SK-N-SH (cell line): ENCODE data around the gene CATSPERD. TPM values are rescaled to one million over a fixed set of nuclear protein-coding genes. Genes with fewer than 3 reads are reported as not detected.

Source experiments
- CTCF ChIA-PET: fragments of 300-600, 350-600 bp; formaldehyde crosslinking; extraction: SDS; loops from one replicate; lab custom pipeline; 2021; lab: Yijun Ruan, JAX
- POLR2A ChIA-PET: fragments of 350-600 bp; sonication (Branson Sonifier 250); formaldehyde crosslinking; extraction: SDS; loops from one replicate; lab custom pipeline; 2020; ENCODE audit warnings: antibody characterized with exemption, inconsistent platforms; lab: Yijun Ruan, JAX
- DNase-seq: peaks from one replicate; pipeline ENCODE4 v3.0.0; 2012
- H2AFZ ChIP-seq: fragments of 200-600 bp; sonication (generic); 2 replicates; pipeline ENCODE4 v1.8.1; 2016; ENCODE audit warnings: antibody characterized with exemption, mild to moderate bottlenecking, low read depth
- H3F3A ChIP-seq: fragments of 200-600 bp; sonication (generic); replicated peaks from 2 replicates; pipeline ENCODE3; 2016; ENCODE audit warnings: antibody characterized with exemption, mild to moderate bottlenecking; ENCODE audit not compliant: insufficient read depth
- H3K27ac ChIP-seq, 2 experiments: fragments of 200-500 bp in 1 of 2; fragments of 200-600 bp in 1 of 2; sonication (Bioruptor generic) in 1 of 2; sonication (generic), shearing (Covaris generic) in 1 of 2; 2 replicates each; pipeline versions ENCODE4 v1.5.1 to v1.6.1; 2014 to 2016; ENCODE audit warnings: low read depth in 2 of 2, inconsistent platforms in 1 of 2, low read length in 1 of 2, mild to moderate bottlenecking in 1 of 2, mixed read lengths in 1 of 2
- H3K27me3 ChIP-seq: fragments of 200-600 bp; sonication (generic), shearing (Covaris generic); 2 replicates; pipeline ENCODE4 v1.6.1; 2016; ENCODE audit warnings: mixed run types; ENCODE audit not compliant: insufficient read depth
- H3K36me3 ChIP-seq, 2 experiments: fragments of 200-500 bp in 1 of 2; fragments of 200-600 bp in 1 of 2; sonication (Bioruptor generic) in 1 of 2; sonication (generic) in 1 of 2; replicated peaks in 1 of 2; 2 replicates each; pipeline versions ENCODE3 to v1.5.1; 2014 to 2016; ENCODE audit warnings: low read length in 1 of 2, mild to moderate bottlenecking in 1 of 2; ENCODE audit not compliant: insufficient read depth in 2 of 2, control insufficient read depth in 1 of 2
- H3K4me1 ChIP-seq, 2 experiments: fragments of 200-500 bp in 1 of 2; fragments of 200-600 bp in 1 of 2; sonication (Bioruptor generic) in 1 of 2; sonication (generic), shearing (Covaris generic) in 1 of 2; 2 replicates each; pipeline versions ENCODE4 v1.5.1 to v1.6.1; 2014 to 2016; ENCODE audit warnings: low read depth in 1 of 2, low read length in 1 of 2, mixed run types in 1 of 2; ENCODE audit not compliant: insufficient read depth in 2 of 2, control insufficient read depth in 1 of 2
- H3K4me2 ChIP-seq: fragments of 200-600 bp; sonication (generic), shearing (Covaris generic); 2 replicates; pipeline ENCODE4 v1.6.1; 2017; ENCODE audit warnings: mixed run types
- H3K4me3 ChIP-seq, 2 experiments: fragments of 200-500 bp in 1 of 2; fragments of 200-600 bp in 1 of 2; sonication (Bioruptor generic) in 1 of 2; sonication (generic), shearing (Covaris generic) in 1 of 2; 2 replicates each; pipeline versions ENCODE4 v1.5.1 to v1.8.1; 2014 to 2016; ENCODE audit warnings: low read depth in 2 of 2, inconsistent platforms in 1 of 2, low read length in 1 of 2, mild to moderate bottlenecking in 1 of 2, mixed read lengths in 1 of 2, moderate library complexity in 1 of 2
- H3K79me2 ChIP-seq: fragments of 200-600 bp; sonication (generic); 2 replicates; pipeline ENCODE4 v1.8.1; 2017; ENCODE audit warnings: mild to moderate bottlenecking; ENCODE audit not compliant: insufficient read depth
- H3K9ac ChIP-seq: fragments of 200-600 bp; sonication (generic); 2 replicates; pipeline ENCODE4 v1.6.1; 2017; ENCODE audit warnings: mixed run types
- H3K9me2 ChIP-seq: fragments of 200-600 bp; sonication (generic); 2 replicates; pipeline ENCODE4 v1.6.1; 2017; ENCODE audit warnings: mixed run types
- H3K9me3 ChIP-seq: fragments of 200-600 bp; sonication (generic); 2 replicates; pipeline ENCODE4 v1.6.1; 2017; ENCODE audit warnings: mixed run types, mild to moderate bottlenecking, moderate library complexity
- H4K20me1 ChIP-seq: fragments of 200-600 bp; sonication (generic); 2 replicates; pipeline ENCODE4 v1.6.1; 2017; ENCODE audit warnings: mild to moderate bottlenecking, mixed run types; ENCODE audit not compliant: insufficient read depth
- CHD2 ChIP-seq: fragments of 150-350 bp; IDR thresholded peaks from 2 replicates; pipeline ENCODE4 v1.6.1; 2018; ENCODE audit warnings: low read length; ENCODE audit not compliant: partially characterized antibody
- ELF1 ChIP-seq: IDR thresholded peaks from 2 replicates; pipeline ENCODE4 v1.4.0; 2012
- EP300 ChIP-seq, 2 experiments: IDR thresholded peaks; 2 replicates each; pipeline versions ENCODE4 v1.4.0 to v1.6.1; 2012; ENCODE audit warnings: borderline replicate concordance in 1 of 2, low read depth in 1 of 2, low read length in 1 of 2
- FOSL2 ChIP-seq: IDR thresholded peaks from 2 replicates; pipeline ENCODE4 v1.4.0; 2012; ENCODE audit warnings: low read depth, mild to moderate bottlenecking, moderate library complexity, borderline replicate concordance
- JUND ChIP-seq: IDR thresholded peaks from 2 replicates; pipeline ENCODE4 v1.4.0; 2012
- MEF2A ChIP-seq: IDR thresholded peaks from 2 replicates; pipeline ENCODE4 v1.4.0; 2012; ENCODE audit warnings: low read depth, borderline replicate concordance
- NRF1 ChIP-seq: IDR thresholded peaks from 2 replicates; pipeline ENCODE4 v1.6.1; 2012; ENCODE audit warnings: low read depth, mild to moderate bottlenecking, low read length
- RCOR1 ChIP-seq: fragments of 150-350 bp; IDR thresholded peaks from 2 replicates; pipeline ENCODE4 v1.6.1; 2017; ENCODE audit warnings: antibody characterized with exemption, low read length
- RFX5 ChIP-seq: IDR thresholded peaks from 2 replicates; pipeline ENCODE4 v1.6.1; 2012; ENCODE audit warnings: mild to moderate bottlenecking, improper control_type of control experiment, low read length
- RXRA ChIP-seq: IDR thresholded peaks from 2 replicates; pipeline ENCODE4 v1.4.0; 2012; ENCODE audit warnings: low read depth, mild to moderate bottlenecking, borderline replicate concordance
- SIN3A ChIP-seq: IDR thresholded peaks from 2 replicates; pipeline ENCODE4 v1.6.1; 2012; ENCODE audit warnings: low read depth, mild to moderate bottlenecking, low read length, moderate library complexity, borderline replicate concordance
- SMC3 ChIP-seq: IDR thresholded peaks from 2 replicates; pipeline ENCODE4 v1.6.1; 2012; ENCODE audit warnings: low read depth, low read length, improper control_type of control experiment
- WGBS: methylation state at CpG from one replicate; pipeline ENCODE4 v1.1.6; 2017; ENCODE audit warnings: low lambda C conversion rate; 5-methylcytosine and 5-hydroxymethylcytosine counted together
- polyA plus RNA-seq, 3 experiments: library from polyadenylated mRNA; depleted of rRNA; stranded (reverse); fragments of >200 nt; gene quantifications; 2 replicates each; pipeline ENCODE4 v1.2.3, GENCODE V29; 2012
- TF ChIP-seq, protein P1 (sequence below): IDR thresholded peaks from 2 replicates; pipeline ENCODE4 v1.4.0; 2012; ENCODE audit warnings: low read depth, borderline replicate concordance
- TF ChIP-seq, protein P2 (sequence below): IDR thresholded peaks from 2 replicates; pipeline ENCODE4 v1.4.0; 2012; ENCODE audit warnings: low read depth, borderline replicate concordance
- TF ChIP-seq, protein P3 (sequence below): IDR thresholded peaks from 2 replicates; pipeline ENCODE4 v1.6.1; 2012; ENCODE audit warnings: mild to moderate bottlenecking, low read depth, low read length, moderate library complexity

CATSPERD gene
- polyA plus RNA-seq, 1 of the 3 experiments (the other 2 are of a cell fraction), result not detected

DNA sequence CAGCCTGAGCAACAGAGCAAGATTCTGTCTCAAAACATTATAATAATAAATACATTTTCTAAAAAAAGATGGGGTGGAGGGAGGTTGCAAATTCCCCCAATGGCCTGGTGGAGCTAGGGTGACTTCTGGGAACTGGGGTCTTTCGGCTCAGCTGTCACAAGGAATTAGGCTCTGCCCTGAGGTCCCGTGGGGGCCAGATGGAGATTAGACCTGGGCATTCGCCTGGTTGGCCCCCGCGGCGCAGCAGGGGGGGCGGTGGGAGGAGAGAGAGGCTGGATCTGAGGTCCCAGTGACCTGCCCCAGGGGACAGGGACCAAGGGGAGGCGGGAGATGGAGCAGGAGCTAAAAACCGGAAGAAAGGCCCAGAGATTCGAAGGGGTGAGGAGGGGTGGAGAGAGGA, 104.3 kb downstream of the CATSPERD start:
- H3K9me3 ChIP-seq, result no peaks in the 10 kb centered on the region
- CTCF ChIA-PET, result interaction anchor here (0.9 to 5.8 kb wide), 5 partner anchors 11 to 143 kb away, joined by 3 to 51 read pairs (median 4); partner anchors contain the start of gene NRTN
- no peak overlapping the region for H3K27ac ChIP-seq
- no peaks in the 10 kb centered on the region for H3K9me2 ChIP-seq
- H3K36me3 ChIP-seq, result no peaks in the 10 kb centered on the region
- WGBS, result 63% methylated on average over 10 of the region's 10 CpGs
- no peak for TF ChIP-seq SIN3A
- TF ChIP-seq NRF1, result no peak
- TF ChIP-seq ELF1, result no peak
- TF ChIP-seq, protein P1, sequence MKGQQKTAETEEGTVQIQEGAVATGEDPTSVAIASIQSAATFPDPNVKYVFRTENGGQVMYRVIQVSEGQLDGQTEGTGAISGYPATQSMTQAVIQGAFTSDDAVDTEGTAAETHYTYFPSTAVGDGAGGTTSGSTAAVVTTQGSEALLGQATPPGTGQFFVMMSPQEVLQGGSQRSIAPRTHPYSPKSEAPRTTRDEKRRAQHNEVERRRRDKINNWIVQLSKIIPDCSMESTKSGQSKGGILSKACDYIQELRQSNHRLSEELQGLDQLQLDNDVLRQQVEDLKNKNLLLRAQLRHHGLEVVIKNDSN, result no peak
- TF ChIP-seq RCOR1, result no peak
- no peak for TF ChIP-seq SMC3
- TF ChIP-seq JUND, result no peak
- no peak for TF ChIP-seq RXRA
- TF ChIP-seq EP300 (IDR thresholded peaks at IDR 0.05; ENCODE audit: borderline replicate concordance in 1 of 2, low read depth in 1 of 2, low read length in 1 of 2), result no peak
- TF ChIP-seq CHD2, result no peak
- no peak for TF ChIP-seq RFX5
- TF ChIP-seq FOSL2, result no peak
- no peak for TF ChIP-seq MEF2A
- TF ChIP-seq, protein P2, sequence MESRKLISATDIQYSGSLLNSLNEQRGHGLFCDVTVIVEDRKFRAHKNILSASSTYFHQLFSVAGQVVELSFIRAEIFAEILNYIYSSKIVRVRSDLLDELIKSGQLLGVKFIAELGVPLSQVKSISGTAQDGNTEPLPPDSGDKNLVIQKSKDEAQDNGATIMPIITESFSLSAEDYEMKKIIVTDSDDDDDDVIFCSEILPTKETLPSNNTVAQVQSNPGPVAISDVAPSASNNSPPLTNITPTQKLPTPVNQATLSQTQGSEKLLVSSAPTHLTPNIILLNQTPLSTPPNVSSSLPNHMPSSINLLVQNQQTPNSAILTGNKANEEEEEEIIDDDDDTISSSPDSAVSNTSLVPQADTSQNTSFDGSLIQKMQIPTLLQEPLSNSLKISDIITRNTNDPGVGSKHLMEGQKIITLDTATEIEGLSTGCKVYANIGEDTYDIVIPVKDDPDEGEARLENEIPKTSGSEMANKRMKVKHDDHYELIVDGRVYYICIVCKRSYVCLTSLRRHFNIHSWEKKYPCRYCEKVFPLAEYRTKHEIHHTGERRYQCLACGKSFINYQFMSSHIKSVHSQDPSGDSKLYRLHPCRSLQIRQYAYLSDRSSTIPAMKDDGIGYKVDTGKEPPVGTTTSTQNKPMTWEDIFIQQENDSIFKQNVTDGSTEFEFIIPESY, result no peak
- TF ChIP-seq, protein P3, sequence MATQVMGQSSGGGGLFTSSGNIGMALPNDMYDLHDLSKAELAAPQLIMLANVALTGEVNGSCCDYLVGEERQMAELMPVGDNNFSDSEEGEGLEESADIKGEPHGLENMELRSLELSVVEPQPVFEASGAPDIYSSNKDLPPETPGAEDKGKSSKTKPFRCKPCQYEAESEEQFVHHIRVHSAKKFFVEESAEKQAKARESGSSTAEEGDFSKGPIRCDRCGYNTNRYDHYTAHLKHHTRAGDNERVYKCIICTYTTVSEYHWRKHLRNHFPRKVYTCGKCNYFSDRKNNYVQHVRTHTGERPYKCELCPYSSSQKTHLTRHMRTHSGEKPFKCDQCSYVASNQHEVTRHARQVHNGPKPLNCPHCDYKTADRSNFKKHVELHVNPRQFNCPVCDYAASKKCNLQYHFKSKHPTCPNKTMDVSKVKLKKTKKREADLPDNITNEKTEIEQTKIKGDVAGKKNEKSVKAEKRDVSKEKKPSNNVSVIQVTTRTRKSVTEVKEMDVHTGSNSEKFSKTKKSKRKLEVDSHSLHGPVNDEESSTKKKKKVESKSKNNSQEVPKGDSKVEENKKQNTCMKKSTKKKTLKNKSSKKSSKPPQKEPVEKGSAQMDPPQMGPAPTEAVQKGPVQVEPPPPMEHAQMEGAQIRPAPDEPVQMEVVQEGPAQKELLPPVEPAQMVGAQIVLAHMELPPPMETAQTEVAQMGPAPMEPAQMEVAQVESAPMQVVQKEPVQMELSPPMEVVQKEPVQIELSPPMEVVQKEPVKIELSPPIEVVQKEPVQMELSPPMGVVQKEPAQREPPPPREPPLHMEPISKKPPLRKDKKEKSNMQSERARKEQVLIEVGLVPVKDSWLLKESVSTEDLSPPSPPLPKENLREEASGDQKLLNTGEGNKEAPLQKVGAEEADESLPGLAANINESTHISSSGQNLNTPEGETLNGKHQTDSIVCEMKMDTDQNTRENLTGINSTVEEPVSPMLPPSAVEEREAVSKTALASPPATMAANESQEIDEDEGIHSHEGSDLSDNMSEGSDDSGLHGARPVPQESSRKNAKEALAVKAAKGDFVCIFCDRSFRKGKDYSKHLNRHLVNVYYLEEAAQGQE, result no peak
- TF ChIP-seq, all 33 proteins: peak for 0
- no peaks in the 10 kb centered on the region for H3K79me2 ChIP-seq
- no peak overlapping the region for H3K4me3 ChIP-seq
- H4K20me1 ChIP-seq, result no peaks in the 10 kb centered on the region
- H2AFZ ChIP-seq, result no peak overlapping the region
- H3K4me2 ChIP-seq, result no peak overlapping the region
- no peak for DNase-seq
- H3K27me3 ChIP-seq, result no peaks in the 10 kb centered on the region; the same call in 1 of the 2 replicates
- H3K9ac ChIP-seq, result no peak overlapping the region
- POLR2A ChIA-PET, result no interaction called here
- no peaks in the 10 kb centered on the region for H3F3A ChIP-seq
- H3K4me1 ChIP-seq, result peaks cover 0 to 28% of the 10 kb centered on the region in 2 experiments; a peak in 1 of 4 replicates
